H1 (cell line): ENCODE measurements around the gene SRI. TPM values are rescaled to one million over a fixed set of nuclear protein-coding genes. Genes with fewer than 3 reads are reported as not detected.
"Not testable (repeated sequence)": the region's sequence is repeated elsewhere in the genome, so short reads cannot be mapped to it uniquely, and the experiment has no call there.

Source experiments
- CTCF ChIA-PET: fragments of 300-600 bp; sonication (Branson Sonifier 250); formaldehyde crosslinking; loops from one replicate; lab custom pipeline; 2021; ENCODE audit not compliant: partially characterized antibody; lab: Charles Lee
- POLR2A ChIA-PET: fragments of 300-600 bp; sonication (Branson Sonifier 250); formaldehyde crosslinking; loops from one replicate; lab custom pipeline; 2021; ENCODE audit warnings: inconsistent platforms; ENCODE audit not compliant: partially characterized antibody; lab: Charles Lee
- DNase-seq, 2 experiments: peaks; one replicate each; pipeline versions ENCODE4 v3.0.0 to v3.0.0-alpha.2; 2010 to 2022; ENCODE audit warnings: low spot score in 2 of 2, low read depth in 1 of 2, mixed read lengths in 1 of 2
- FAIRE-seq: peaks from 2 replicates; lab custom pipeline; 2011; peaks lifted over from hg19 to GRCh38; lab: Jason Lieb, UNC
- H2AFZ ChIP-seq: 2 replicates; pipeline ENCODE4 v1.8.1; 2012; ENCODE audit warnings: low read length, inconsistent platforms
- H2AK5ac ChIP-seq: 2 replicates; pipeline ENCODE4 v1.6.1; 2013; ENCODE audit warnings: low read depth, low read length
- H2BK120ac ChIP-seq: replicated peaks from 2 replicates; pipeline ENCODE3; 2013; ENCODE audit warnings: low read depth, low read length, inconsistent platforms
- H2BK12ac ChIP-seq: 2 replicates; pipeline ENCODE4 v1.6.1; 2013; ENCODE audit warnings: low read depth, low read length
- H2BK15ac ChIP-seq: 2 replicates; pipeline ENCODE4 v1.6.1; 2013; ENCODE audit warnings: low read length
- H2BK20ac ChIP-seq: 2 replicates; pipeline ENCODE4 v1.6.1; 2013; ENCODE audit warnings: low read length
- H2BK5ac ChIP-seq: 2 replicates; pipeline ENCODE4 v1.6.1; 2013; ENCODE audit warnings: low read depth, low read length
- H3K14ac ChIP-seq: 2 replicates; pipeline ENCODE4 v1.6.1; 2013; ENCODE audit warnings: inconsistent platforms; ENCODE audit not compliant: insufficient read length
- H3K18ac ChIP-seq: 2 replicates; pipeline ENCODE4 v1.6.1; 2013; ENCODE audit warnings: low read length; ENCODE audit errors: extremely low read depth
- H3K23ac ChIP-seq: 2 replicates; pipeline ENCODE4 v1.6.1; 2013; ENCODE audit warnings: inconsistent platforms; ENCODE audit not compliant: insufficient read length
- H3K23me2 ChIP-seq: 2 replicates; pipeline ENCODE4 v1.6.1; 2013; ENCODE audit warnings: low read depth, low read length
- H3K27ac ChIP-seq: 2 replicates; pipeline ENCODE4 v1.6.1; 2011; ENCODE audit warnings: low read depth, low read length, inconsistent platforms
- H3K27me3 ChIP-seq, 4 experiments: replicated peaks in 1 of 4; 1 replicate in 1 of 4; 2 replicates in 3 of 4; pipeline versions ENCODE4 v1.6.1 to v1.8.1; 2011 to 2013; ENCODE audit warnings: low read length in 3 of 4, mild to moderate bottlenecking in 3 of 4, inconsistent platforms in 2 of 4, mixed read lengths in 2 of 4, moderate library complexity in 1 of 4; ENCODE audit not compliant: control insufficient read depth in 3 of 4, insufficient read depth in 3 of 4; ENCODE audit errors: extremely low read depth in 1 of 4
- H3K36me3 ChIP-seq, 4 experiments: 2 replicates each; pipeline versions ENCODE4 v1.6.1 to v1.8.1; 2011 to 2013; ENCODE audit warnings: mild to moderate bottlenecking in 4 of 4, low read length in 3 of 4, moderate library complexity in 2 of 4, control low read depth in 1 of 4, inconsistent platforms in 1 of 4; ENCODE audit not compliant: insufficient read depth in 4 of 4, control insufficient read depth in 2 of 4
- H3K4ac ChIP-seq: replicated peaks from 2 replicates; pipeline ENCODE3; 2013; ENCODE audit warnings: low read length, low read depth, mixed read lengths, inconsistent platforms; ENCODE audit not compliant: insufficient read length
- H3K4me1 ChIP-seq, 4 experiments: replicated peaks in 1 of 4; 1 replicate in 1 of 4; 2 replicates in 3 of 4; pipeline versions ENCODE4 v1.6.1 to v1.8.1; 2011 to 2013; ENCODE audit warnings: low read length in 3 of 4, inconsistent platforms in 2 of 4, mixed read lengths in 1 of 4; ENCODE audit not compliant: insufficient read depth in 4 of 4, control insufficient read depth in 3 of 4
- H3K4me2 ChIP-seq, 2 experiments: 2 replicates each; pipeline versions ENCODE4 v1.6.1 to v1.8.1; 2011 to 2013; ENCODE audit warnings: low read depth in 2 of 2, low read length in 2 of 2, control low read depth in 1 of 2, inconsistent platforms in 1 of 2, mild to moderate bottlenecking in 1 of 2; ENCODE audit not compliant: insufficient read depth in 1 of 2
- H3K4me3 ChIP-seq, 4 experiments: fragments of 200-600, 300-600 bp in 1 of 4; sonication (generic), shearing (Covaris generic), sonication (Bioruptor Twin) in 1 of 4; 2 replicates each; pipeline versions ENCODE4 v1.5.1 to v1.8.1; 2011 to 2016; ENCODE audit warnings: low read length in 4 of 4, low read depth in 3 of 4, control low read depth in 2 of 4, inconsistent platforms in 2 of 4, mild to moderate bottlenecking in 2 of 4, mixed read lengths in 1 of 4, moderate library complexity in 1 of 4; ENCODE audit not compliant: insufficient read depth in 2 of 4; ENCODE audit errors: extremely low read depth in 1 of 4
- H3K56ac ChIP-seq: replicated peaks from 2 replicates; pipeline ENCODE3; 2013; ENCODE audit warnings: low read depth, mild to moderate bottlenecking, mixed read lengths, low read length, inconsistent platforms; ENCODE audit not compliant: insufficient read length
- H3K79me1 ChIP-seq: 2 replicates; pipeline ENCODE4 v1.6.1; 2013; ENCODE audit warnings: low read depth, low read length, control low read depth
- H3K79me2 ChIP-seq, 2 experiments: 2 replicates each; pipeline versions ENCODE4 v1.6.1 to v1.8.1; 2012 to 2013; ENCODE audit warnings: low read length in 2 of 2, mild to moderate bottlenecking in 2 of 2, inconsistent platforms in 1 of 2; ENCODE audit not compliant: insufficient read depth in 2 of 2, control insufficient read depth in 1 of 2
- H3K9ac ChIP-seq, 4 experiments: replicated peaks in 1 of 4; 1 replicate in 1 of 4; 2 replicates in 3 of 4; pipeline versions ENCODE4 v1.6.1 to v1.8.1; 2011 to 2013; ENCODE audit warnings: low read depth in 3 of 4, low read length in 3 of 4, control low read depth in 2 of 4, mild to moderate bottlenecking in 2 of 4, moderate library complexity in 2 of 4, inconsistent platforms in 1 of 4; ENCODE audit errors: extremely low read depth in 1 of 4
- H3K9me3 ChIP-seq, 2 experiments: 2 replicates each; pipeline versions ENCODE4 v1.6.1 to v1.8.1; 2012 to 2013; ENCODE audit warnings: mild to moderate bottlenecking in 2 of 2, moderate library complexity in 2 of 2, control low read depth in 1 of 2, inconsistent platforms in 1 of 2, low read depth in 1 of 2, low read length in 1 of 2, mixed read lengths in 1 of 2; ENCODE audit not compliant: insufficient read depth in 2 of 2
- H4K20me1 ChIP-seq, 2 experiments: replicated peaks in 1 of 2; 2 replicates each; pipeline versions ENCODE3 to v1.8.1; 2011 to 2013; ENCODE audit warnings: inconsistent platforms in 2 of 2, low read length in 2 of 2, mild to moderate bottlenecking in 1 of 2; ENCODE audit not compliant: insufficient read depth in 2 of 2, control insufficient read depth in 1 of 2
- H4K5ac ChIP-seq: 2 replicates; pipeline ENCODE4 v1.6.1; 2013; ENCODE audit warnings: low read length, low read depth, mixed read lengths, inconsistent platforms; ENCODE audit not compliant: insufficient read length
- H4K8ac ChIP-seq: 2 replicates; pipeline ENCODE4 v1.8.0; 2013; ENCODE audit warnings: mild to moderate bottlenecking, moderate library complexity, low read length, inconsistent platforms; ENCODE audit not compliant: insufficient read depth; ENCODE audit errors: extremely low read depth
- H4K91ac ChIP-seq: replicated peaks from 2 replicates; pipeline ENCODE3; 2013; ENCODE audit warnings: low read length, mixed read lengths, inconsistent platforms; ENCODE audit not compliant: insufficient read length
- WGBS, 2 experiments: shearing (Covaris generic) in 1 of 2; methylation state at CpG; one replicate each; pipeline versions ENCODE4 v1.1.6 to v1.1.7; 2013 to 2015; ENCODE audit warnings: low lambda C conversion rate in 2 of 2, mixed read lengths in 2 of 2, inconsistent platforms in 1 of 2, low coverage in 1 of 2, missing lambda C conversion rate in 1 of 2; ENCODE audit not compliant: insufficient replicate concordance in 2 of 2, insufficient coverage in 1 of 2, insufficient read length in 1 of 2; ENCODE audit errors: extremely low coverage in 1 of 2, missing lambda C conversion rate in 1 of 2; 5-methylcytosine and 5-hydroxymethylcytosine counted together
- polyA plus RNA-seq, 7 experiments: library from polyadenylated mRNA; depleted of rRNA in 3 of 7; stranded (reverse) in 5 of 7; unstranded in 2 of 7; fragments of >200 nt in 5 of 7; fragments of 200-250 nt in 2 of 7; gene quantifications; 1 replicate in 5 of 7; 2 replicates in 1 of 7; 4 replicates in 1 of 7; pipeline versions ENCODE4 v1.2.1 to v1.2.3, GENCODE V29; 2011 to 2013; ENCODE audit warnings: missing spikeins in 2 of 7, mixed read lengths in 2 of 7
- total RNA-seq: library from RNA; stranded (reverse); fragmentation: NEBNext Ultra II Directional; extraction: Animal tissue kit (Norgen Biotek cat#: 25700); gene quantifications from 2 replicates; pipeline ENCODE4 v1.2.1, GENCODE V29; 2021

Gene SRI
- total and polyA plus RNA-seq, 2 of the 8 experiments (the other 6 are each of a cell fraction or from before 2014, with no cell fraction given): 118 to 170 TPM

GRCh38 chr7:88258296-88258695, 38.5 kb upstream of the SRI start:
- H2BK15ac ChIP-seq, H2AFZ ChIP-seq, H3K14ac ChIP-seq, POLR2A ChIA-PET, DNase-seq, H3K56ac ChIP-seq, H2BK20ac ChIP-seq, H2BK120ac ChIP-seq, H3K4ac ChIP-seq, H4K91ac ChIP-seq, H3K9me3 ChIP-seq, H3K4me3 ChIP-seq, H2BK12ac ChIP-seq, H4K5ac ChIP-seq, H2AK5ac ChIP-seq, H3K23me2 ChIP-seq, H2BK5ac ChIP-seq, H3K9ac ChIP-seq, H3K79me2 ChIP-seq, FAIRE-seq, H3K18ac ChIP-seq, H3K23ac ChIP-seq, H3K79me1 ChIP-seq, H3K4me1 ChIP-seq, H4K8ac ChIP-seq, H3K4me2 ChIP-seq, H4K20me1 ChIP-seq, H3K27me3 ChIP-seq, H3K27ac ChIP-seq, H3K36me3 ChIP-seq: not testable (repeated sequence)
- CTCF ChIA-PET: interaction anchor here (0.7 to 2.4 kb wide), 3 partner anchors 16 to 575 kb away, joined by 3 to 7 read pairs (median 4); no protein-coding TSS in a partner anchor
- 100% methylated on average over 1 of the region's 1 CpG; no CpG with 5 or more reads in 1 of the 2 experiments for WGBS, 2 experiments
